OCI-LY7 (cell line): Measurements from ENCODE around the gene NCAPD2. TPM values are rescaled to one million over a fixed set of nuclear protein-coding genes. Genes with fewer than 3 reads are reported as not detected.

Experiments used
- BruUV-seq: library from RNA; stranded (reverse); fragments of 400-500 nt; replicated peaks from 2 replicates; lab custom pipeline; 2021; lab: Mats Ljungman, UMichigan
- CTCF ChIA-PET: fragments of 300-600 bp; sonication (Branson Sonifier 250); formaldehyde crosslinking; loops from one replicate; lab custom pipeline; 2022; ENCODE audit warnings: antibody characterized with exemption; ENCODE audit not compliant: unreplicated experiment; lab: Charles Lee
- POLR2A ChIA-PET: fragments of 300-600 bp; sonication (Branson Sonifier 250); formaldehyde crosslinking; loops from one replicate; lab custom pipeline; 2022; ENCODE audit warnings: antibody characterized with exemption; lab: Charles Lee
- DNase-seq: peaks from one replicate; pipeline ENCODE4 v3.0.0-alpha.2; 2015; ENCODE audit warnings: low spot score
- H2AFZ ChIP-seq: fragments of 200-600 bp; sonication (generic), shearing (Covaris generic); 2 replicates; pipeline ENCODE4 v1.6.1; 2014; ENCODE audit warnings: mild to moderate bottlenecking, antibody characterized with exemption, low read length, moderate library complexity
- H3K27ac ChIP-seq: fragments of 200-600 bp; sonication (generic); 2 replicates; pipeline ENCODE4 v1.5.1; 2014; ENCODE audit warnings: mixed run types, low read depth, mild to moderate bottlenecking, moderate library complexity, low read length, inconsistent platforms; ENCODE audit not compliant: poor library complexity, severe bottlenecking
- H3K36me3 ChIP-seq: fragments of 200-600 bp; sonication (generic); 2 replicates; pipeline ENCODE4 v1.6.1; 2014; ENCODE audit warnings: mild to moderate bottlenecking, antibody characterized with exemption, low read length, moderate library complexity, mixed read lengths; ENCODE audit not compliant: insufficient read depth
- H3K4me1 ChIP-seq: fragments of 200-600 bp; sonication (generic); 2 replicates; pipeline ENCODE4 v1.5.1; 2014; ENCODE audit warnings: mild to moderate bottlenecking, low read length; ENCODE audit not compliant: insufficient read depth, poor library complexity, severe bottlenecking
- H3K4me2 ChIP-seq: fragments of 200-600 bp; sonication (generic); 2 replicates; pipeline ENCODE4 v1.6.1; 2014; ENCODE audit warnings: mild to moderate bottlenecking, low read length
- H3K4me3 ChIP-seq: fragments of 200-600 bp; sonication (generic); 2 replicates; pipeline ENCODE4 v1.5.1; 2014; ENCODE audit warnings: mild to moderate bottlenecking, low read depth, low read length; ENCODE audit not compliant: poor library complexity, severe bottlenecking
- H3K79me2 ChIP-seq: fragments of 200-600 bp; sonication (generic); 2 replicates; pipeline ENCODE4 v1.6.1; 2016; ENCODE audit warnings: low read depth, mild to moderate bottlenecking, low read length, moderate library complexity, mixed read lengths; ENCODE audit not compliant: insufficient read depth
- H3K9me2 ChIP-seq: fragments of 200-600 bp; sonication (generic); 2 replicates; pipeline ENCODE4 v1.6.1; 2016; ENCODE audit warnings: mild to moderate bottlenecking, low read length, mixed read lengths; ENCODE audit not compliant: insufficient read depth
- H3K9me3 ChIP-seq: fragments of 200-600 bp; sonication (generic); 2 replicates; pipeline ENCODE4 v1.6.1; 2014; ENCODE audit warnings: mild to moderate bottlenecking, mixed run types, low read length, mixed read lengths
- H4K20me1 ChIP-seq: fragments of 200-600 bp; sonication (generic); 2 replicates; pipeline ENCODE4 v1.6.1; 2014; ENCODE audit warnings: mild to moderate bottlenecking, antibody characterized with exemption, low read length, moderate library complexity, mixed read lengths; ENCODE audit not compliant: insufficient read depth
- CTCF ChIP-seq: fragments of 200-600 bp; sonication (generic); conservative IDR thresholded peaks from 2 replicates; pipeline ENCODE4 v1.5.1; 2014; ENCODE audit warnings: mild to moderate bottlenecking, antibody characterized with exemption, low read length, moderate library complexity, mixed read lengths
- EZH2phosphoT487 ChIP-seq: fragments of 200-600 bp; sonication (generic); IDR thresholded peaks from 2 replicates; pipeline ENCODE4 v1.6.1; 2018; ENCODE audit warnings: low read depth, borderline replicate concordance, mild to moderate bottlenecking, mixed run types, antibody characterized with exemption, low read length, moderate library complexity, mixed read lengths
- intact Hi-C: fragments of 100-400 bp; cut with micrococcal nuclease; formaldehyde crosslinking; loops from one replicate; pipeline ENCODE4 v1.10.0; 2022; ENCODE audit not compliant: unreplicated experiment
- total RNA-seq, 2 experiments: library from RNA; depleted of rRNA in 1 of 2; stranded (reverse); fragments of >200 nt in 1 of 2; shearing (Covaris generic) in 1 of 2; gene quantifications; 2 replicates each; pipeline ENCODE4 v1.2.3, GENCODE V29; 2014 to 2022

NCAPD2 gene
- total RNA-seq, 2 experiments from 2014 or later: 157 to 225 TPM

- H3K9me2 ChIP-seq: no peaks in the 10 kb centered on the region
- no peak for DNase-seq
- TF ChIP-seq CTCF: no peak
- TF ChIP-seq EZH2phosphoT487: no peak
- peak overlapping the region; percentile 93 for H3K27ac ChIP-seq
- no peak overlapping the region for H3K4me3 ChIP-seq
- intact Hi-C loops: loop anchor here (5.0 kb wide), 1 partner anchor 141 kb away; no protein-coding TSS in a partner anchor
- H3K4me1 ChIP-seq: peaks cover 59% of the 10 kb centered on the region
- BruUV-seq: no TSS peak
- 0 out of 2 replicates have a peak, but pooled peaks cover 3% of the 10 kb centered on the region for H3K9me3 ChIP-seq
- H4K20me1 ChIP-seq: no peaks in the 10 kb centered on the region
- H3K79me2 ChIP-seq: peaks cover 4% of the 10 kb centered on the region
- CTCF ChIA-PET: interaction anchor here (0.7 to 1.4 kb wide), 2 partner anchors 19 to 95 kb away, joined by 3 to 6 read pairs; no protein-coding TSS in a partner anchor
- peak overlapping the region; percentile 80; the same call in 1 of the 2 replicates for H3K4me2 ChIP-seq
- POLR2A ChIA-PET: interaction anchor here (0.6 to 8.2 kb wide), 9 partner anchors 12 to 124 kb away, joined by 3 to 112 read pairs (median 4); partner anchors contain the start of gene CD27
- no peak overlapping the region for H2AFZ ChIP-seq
- H3K36me3 ChIP-seq: peaks cover 93% of the 10 kb centered on the region
Observed at GRCh38 chr12:6463216-6463615, 30.7 kb upstream of the NCAPD2 start.

- H3K4me2 ChIP-seq: peak overlapping the region; percentile 80; the same call in 1 of the 2 replicates
- intact Hi-C loops: loop anchor here (5.0 kb wide), 1 partner anchor 142 kb away; no protein-coding TSS in a partner anchor
- CTCF ChIA-PET: interaction anchor here (0.5 to 1.4 kb wide), 3 partner anchors 13 to 96 kb away, joined by 3 to 6 read pairs (median 3); no protein-coding TSS in a partner anchor
Observed at GRCh38 chr12:6463858-6464257, 30.0 kb upstream of the NCAPD2 start.

More at GRCh38 chr12:6463858-6464257, 30.0 kb upstream of the NCAPD2 start:
- POLR2A ChIA-PET: interaction anchor here (0.6 to 8.2 kb wide), 8 partner anchors 12 to 125 kb away, joined by 3 to 112 read pairs (median 5); partner anchors contain the start of gene CD27
- DNase-seq: no peak
- Histone ChIP-seq H4K20me1 (0 out of 2 replicates have a peak, but pooled peaks cover 6% of the 10 kb centered on the region), H3K27ac (peak overlapping the region; percentile 93), H3K9me3 (0 out of 2 replicates have a peak, but pooled peaks cover 5% of the 10 kb centered on the region), H3K4me1 (peaks cover 66% of the 10 kb centered on the region), H3K9me2 (no peaks in the 10 kb centered on the region), H3K4me3 (no peak overlapping the region), H3K79me2 (peaks cover 10% of the 10 kb centered on the region), H3K36me3 (peaks cover 93% of the 10 kb centered on the region), H2AFZ (no peak overlapping the region)
- TF ChIP-seq EZH2phosphoT487: no peak
- no peak for TF ChIP-seq CTCF
- no TSS peak for BruUV-seq
